HepG2 (cell line): ENCODE results near the gene CAST. TPM values are rescaled to one million over a fixed set of nuclear protein-coding genes. Genes with fewer than 3 reads are reported as not detected.

Source experiments
- ATAC-seq: fragments of 200-7000 bp; cut with Tn5 transposase; 3 replicates; pipeline ENCODE4 v1.9.1; 2020; ENCODE audit warnings: mild to moderate bottlenecking, moderate library complexity
- BruUV-seq: library from RNA; stranded (reverse); fragments of 400-500 nt; replicated peaks from 2 replicates; lab custom pipeline; 2021; lab: Mats Ljungman, UMichigan
- CTCF ChIA-PET: fragments of 300-600 bp; formaldehyde crosslinking; extraction: SDS; loops from one replicate; lab custom pipeline; 2021; ENCODE audit warnings: low total read pairs, inconsistent platforms, low intra/inter-chr PET ratio; lab: Yijun Ruan, JAX
- POLR2A ChIA-PET: fragments of 350-600 bp; sonication (Branson Sonifier 250); formaldehyde crosslinking; loops from one replicate; lab custom pipeline; 2020; ENCODE audit warnings: antibody characterized with exemption, inconsistent platforms; lab: Yijun Ruan, JAX
- DNase-seq: peaks from one replicate; pipeline ENCODE4 v3.0.0-alpha.2; 2015; ENCODE audit warnings: low spot score
- FAIRE-seq: peaks from 3 replicates; lab custom pipeline; 2011; peaks lifted over from hg19 to GRCh38; lab: Jason Lieb, UNC
- H2AFZ ChIP-seq: one replicate; pipeline ENCODE4 v1.6.1; 2011; ENCODE audit warnings: low read length, inconsistent platforms
- H3K27ac ChIP-seq: fragments of 300-600 bp; 3 replicates; pipeline ENCODE4 v1.8.0; 2011; ENCODE audit warnings: mixed run types, mild to moderate bottlenecking, mixed read lengths, low read length, inconsistent platforms; ENCODE audit not compliant: insufficient read depth; ENCODE audit errors: extremely low read length
- H3K27me3 ChIP-seq, 2 experiments: fragments of 200-600 bp in 1 of 2; 2 replicates in 1 of 2; 3 replicates in 1 of 2; pipeline versions ENCODE4 v1.6.0 to v1.8.0; 2011; ENCODE audit warnings: low read length in 2 of 2, mild to moderate bottlenecking in 2 of 2, moderate library complexity in 2 of 2, inconsistent platforms in 1 of 2; ENCODE audit not compliant: insufficient read depth in 2 of 2, control insufficient read depth in 1 of 2
- H3K36me3 ChIP-seq, 2 experiments: fragments of 200-600 bp in 1 of 2; replicated peaks in 1 of 2; 2 replicates in 1 of 2; 3 replicates in 1 of 2; pipeline versions ENCODE4 v1.5.1 to v1.8.0; 2011; ENCODE audit warnings: low read length in 2 of 2, inconsistent platforms in 1 of 2; ENCODE audit not compliant: insufficient read depth in 2 of 2, control insufficient read depth in 1 of 2
- H3K4me1 ChIP-seq: 2 replicates; pipeline ENCODE4 v1.5.1; 2012; ENCODE audit warnings: low read length, inconsistent platforms; ENCODE audit not compliant: insufficient read depth
- H3K4me2 ChIP-seq: 2 replicates; pipeline ENCODE4 v1.6.0; 2011; ENCODE audit warnings: low read depth, low read length, inconsistent platforms
- H3K4me3 ChIP-seq, 3 experiments: fragments of 200-600 bp in 1 of 3; sonication (generic), shearing (Covaris generic) in 1 of 3; replicated peaks in 1 of 3; 2 replicates each; pipeline ENCODE4 v1.5.1; 2011 to 2016; ENCODE audit warnings: low read length in 3 of 3, inconsistent platforms in 2 of 3, low read depth in 2 of 3, mild to moderate bottlenecking in 2 of 3, control low read depth in 1 of 3, mixed read lengths in 1 of 3; ENCODE audit not compliant: insufficient read depth in 1 of 3
- H3K79me2 ChIP-seq: one replicate; pipeline ENCODE4 v1.6.1; 2011; ENCODE audit warnings: low read length, inconsistent platforms; ENCODE audit not compliant: insufficient read depth
- H3K9ac ChIP-seq: 2 replicates; pipeline ENCODE4 v1.6.0; 2011; ENCODE audit warnings: mild to moderate bottlenecking, low read depth, low read length, inconsistent platforms; ENCODE audit not compliant: insufficient read depth
- H3K9me3 ChIP-seq: 2 replicates; pipeline ENCODE4 v1.5.1; 2012; ENCODE audit warnings: mild to moderate bottlenecking, low read length
- H4K20me1 ChIP-seq: 2 replicates; pipeline ENCODE4 v1.6.0; 2011; ENCODE audit warnings: inconsistent platforms, mild to moderate bottlenecking, low read length, moderate library complexity; ENCODE audit not compliant: insufficient read depth
- POLR2AphosphoS2 ChIP-seq: IDR thresholded peaks from 2 replicates; pipeline ENCODE4 v1.6.1; 2011; ENCODE audit warnings: low read depth, low read length, improper control_type of control experiment
- RARG ChIP-seq: sonication (generic); formaldehyde crosslinking; IDR thresholded peaks from 2 replicates; pipeline ENCODE4 v1.4.0; 2020; ENCODE audit warnings: low read depth, mild to moderate bottlenecking, missing genetic modification reagents
- SNAPC4 ChIP-seq: sonication (generic); formaldehyde crosslinking; IDR thresholded peaks from 2 replicates; pipeline ENCODE4 v1.4.0; 2020; ENCODE audit warnings: mild to moderate bottlenecking, missing genetic modification reagents
- SPEN ChIP-seq: sonication (generic); formaldehyde crosslinking; IDR thresholded peaks from 2 replicates; pipeline ENCODE4 v1.5.1; 2020; ENCODE audit warnings: low read depth, mild to moderate bottlenecking, missing genetic modification reagents
- TBL1XR1 ChIP-seq: fragments of 150-350 bp; IDR thresholded peaks from 2 replicates; pipeline ENCODE4 v1.6.1; 2014; ENCODE audit warnings: borderline replicate concordance, low read length; ENCODE audit not compliant: partially characterized antibody
- ZEB1 ChIP-seq: IDR thresholded peaks from 2 replicates; pipeline ENCODE4 v1.6.1; 2012; ENCODE audit warnings: mild to moderate bottlenecking, low read depth, inconsistent platforms; ENCODE audit not compliant: insufficient replicate concordance
- ZFAT ChIP-seq: sonication (generic); formaldehyde crosslinking; conservative IDR thresholded peaks from 2 replicates; pipeline ENCODE4 v1.8.1; 2023; ENCODE audit warnings: missing genetic modification reagents, inconsistent platforms
- ZNF329 ChIP-seq: sonication (generic); formaldehyde crosslinking; IDR thresholded peaks from 2 replicates; pipeline ENCODE4 v1.9.0; 2021; ENCODE audit warnings: low read depth, mild to moderate bottlenecking, missing genetic modification reagents
- WGBS: methylation state at CpG from one replicate; pipeline ENCODE4 v1.1.6; 2017; ENCODE audit warnings: low lambda C conversion rate; 5-methylcytosine and 5-hydroxymethylcytosine counted together
- in situ Hi-C: cut with HindIII; loops from 2 replicates; pipeline ENCODE4 v1.10.0; 2017; ENCODE audit warnings: low pct_unique_long_range_greater_than_20kb; ENCODE audit not compliant: extremely low pct_ligation_motif_present
- intact Hi-C: fragments of 100-400 bp; cut with micrococcal nuclease; formaldehyde crosslinking; loops from one replicate; pipeline ENCODE4 v1.10.0; 2022; ENCODE audit not compliant: unreplicated experiment
- polyA plus RNA-seq, 8 experiments: library from polyadenylated mRNA; depleted of rRNA in 3 of 8; stranded (reverse) in 7 of 8; unstranded in 1 of 8; fragments of >200 nt; fragmentation: Illumina TruSeq in 4 of 8; extraction: Trizol in 4 of 8; gene quantifications; 2 replicates each; pipeline versions ENCODE4 v1.2.1 to v1.2.3, GENCODE V29; 2011 to 2016; ENCODE audit warnings: low read depth in 4 of 8, missing spikeins in 1 of 8, mixed read lengths in 1 of 8; ENCODE audit not compliant: insufficient read depth in 1 of 8
- total RNA-seq, 5 experiments: library from RNA; depleted of rRNA; stranded (reverse); fragments of >200 nt; fragmentation: Illumina TruSeq; extraction: Trizol; gene quantifications; 2 replicates each; pipeline ENCODE4 v1.2.3, GENCODE V29; 2016; ENCODE audit warnings: low read depth in 1 of 5

The CAST gene
- total and polyA plus RNA-seq, 2 of the 13 experiments (the other 11 are each of a cell fraction or from before 2014, with no cell fraction given) = 42.1 to 67.6 TPM

GRCh38 chr5:96781031-96781971 lies 119.1 kb downstream of the CAST start (continued):
- TF ChIP-seq SNAPC4 = no peak

GRCh38 chr5:96783326-96783725 lies 121.2 kb downstream of the CAST start:
- Histone ChIP-seq H3K79me2 (no peaks in the 10 kb centered on the region), H4K20me1 (no peaks in the 10 kb centered on the region), H3K4me1 (peaks cover 17% of the 10 kb centered on the region), H2AFZ (no peak overlapping the region), H3K4me2 (no peak overlapping the region), H3K27me3 (no peaks in the 10 kb centered on the region), H3K4me3 (no peak overlapping the region), H3K9ac (no peak overlapping the region), H3K27ac (no peak overlapping the region), H3K9me3 (no peaks in the 10 kb centered on the region), H3K36me3 (peaks cover 6 to 56% of the 10 kb centered on the region in 2 experiments)
- ATAC-seq (no peak), DNase-seq (no peak), FAIRE-seq (no peak)
- BruUV-seq = no TSS peak
- intact Hi-C loops (no loop called here), in situ Hi-C loops (no loop called here)
- ChIA-PET CTCF (no interaction called here), POLR2A (no interaction called here)
- 93% methylated on average over 2 of the region's 2 CpGs for WGBS
- TF ChIP-seq POLR2AphosphoS2 (no peak), RARG (CRISPR knock-in tag) (no peak), ZEB1 (no peak), ZNF329 (no peak), ZFAT (CRISPR knock-in tag) (no peak), SPEN (no peak), TBL1XR1 (no peak)
